GM23338 (cell line): ENCODE measurements around the gene ELAVL3.
"Not testable (repeated sequence)": the region's sequence is repeated elsewhere in the genome, so short reads cannot be mapped to it uniquely, and the experiment has no call there.

ENCODE experiments used
- CREB1 ChIP-seq: fragments of 250-450 bp; sonication (Bioruptor Pico); IDR thresholded peaks from 2 replicates; pipeline ENCODE4 v1.5.0; 2020; ENCODE audit warnings: low read depth, mild to moderate bottlenecking, moderate library complexity
- CTCF ChIP-seq, 2 experiments: fragments of 200-600 bp in 1 of 2; sonication (generic) in 1 of 2; conservative IDR thresholded peaks; 2 replicates each; pipeline versions ENCODE4 v1.5.1 to v1.6.1; 2016 to 2017; ENCODE audit warnings: antibody characterized with exemption in 2 of 2, low read depth in 2 of 2, mild to moderate bottlenecking in 2 of 2, moderate library complexity in 1 of 2
- ETS1 ChIP-seq: IDR thresholded peaks from 2 replicates; pipeline ENCODE4 v1.6.1; 2016; ENCODE audit warnings: antibody characterized with exemption
- EZH2 ChIP-seq: fragments of 200-600 bp; sonication (generic); IDR thresholded peaks from one replicate; pipeline ENCODE4 v1.8.0; 2017; ENCODE audit warnings: antibody characterized with exemption, mild to moderate bottlenecking, low read depth; ENCODE audit not compliant: unreplicated experiment
- EZH2phosphoT487 ChIP-seq: fragments of 200-600 bp; sonication (generic); IDR thresholded peaks from one replicate; pipeline ENCODE4 v1.8.1; 2018; ENCODE audit warnings: antibody characterized with exemption; ENCODE audit not compliant: unreplicated experiment
- JUNB ChIP-seq: IDR thresholded peaks from one replicate; pipeline ENCODE4 v1.6.1; 2016; ENCODE audit warnings: antibody characterized with exemption; ENCODE audit not compliant: unreplicated experiment
- NANOG ChIP-seq: IDR thresholded peaks from 2 replicates; pipeline ENCODE4 v1.6.1; 2016; ENCODE audit warnings: antibody characterized with exemption, borderline replicate concordance
- POLR2AphosphoS5 ChIP-seq: IDR thresholded peaks from 2 replicates; pipeline ENCODE4 v1.6.1; 2016; ENCODE audit warnings: antibody characterized with exemption, low read depth
- REST ChIP-seq: IDR thresholded peaks from one replicate; pipeline ENCODE4 v1.6.1; 2018; ENCODE audit warnings: antibody characterized with exemption; ENCODE audit not compliant: unreplicated experiment
- ZNF114 ChIP-seq: fragments of 250-450 bp; sonication (Bioruptor Pico); IDR thresholded peaks from 2 replicates; pipeline ENCODE4 v1.5.0; 2020; ENCODE audit warnings: mild to moderate bottlenecking, moderate library complexity
- ZNF462 ChIP-seq: fragments of 250-450 bp; sonication (Bioruptor Pico); IDR thresholded peaks from 2 replicates; pipeline ENCODE4 v1.5.0; 2020; ENCODE audit warnings: mild to moderate bottlenecking, moderate library complexity

- TF ChIP-seq EZH2; POLR2AphosphoS5; CTCF (conservative IDR thresholded peaks at IDR 0.05; ENCODE audit: low read depth in 2 of 2); CREB1 (CRISPR knock-in tag); REST; NANOG; EZH2phosphoT487; ETS1; JUNB; ZNF462 (CRISPR knock-in tag); ZNF114 (CRISPR knock-in tag): not testable (repeated sequence)
Observed at GRCh38 chr19:11475343-11475742, 5.5 kb downstream of the ELAVL3 start.
